Measurements from ENCODE around the gene EPB41L4B. TPM values are rescaled to one million over a fixed set of nuclear protein-coding genes. Genes with fewer than 3 reads are reported as not detected.

EPB41L4B gene
- total and polyA plus RNA-seq, 2 experiments from 2014 or later, result 11.0 to 32.2 TPM

DNA sequence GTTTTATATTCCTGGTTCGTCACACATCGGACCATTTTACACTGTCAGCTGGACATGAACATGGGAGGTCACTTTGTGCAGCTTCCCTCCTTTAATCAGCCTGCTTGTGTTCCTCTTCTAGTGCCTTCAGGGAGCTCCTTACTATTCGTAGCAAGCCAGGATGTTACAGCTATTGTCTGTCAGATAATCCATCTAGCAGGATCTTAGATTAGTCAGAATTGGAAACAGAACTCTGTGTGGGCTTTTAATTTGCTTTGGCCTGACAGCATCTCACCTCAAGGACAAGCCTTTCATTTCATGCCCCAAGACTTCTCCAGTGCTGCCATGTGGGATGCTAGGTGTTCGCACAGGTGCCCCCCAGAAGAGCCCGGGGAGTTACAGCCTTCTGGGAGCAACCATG, 30.2 kb upstream of the EPB41L4B start:
- Histone ChIP-seq H3F3A (replicated peaks; ENCODE audit: low read depth) (no peaks in the 10 kb centered on the region), H3K4me3 (no peak overlapping the region), H3K79me2 (replicated peaks; ENCODE audit: insufficient read depth) (no peaks in the 10 kb centered on the region), H3K27me3 (ENCODE audit: insufficient read depth) (no peaks in the 10 kb centered on the region), H4K20me1 (replicated peaks; ENCODE audit: insufficient read depth) (no peaks in the 10 kb centered on the region), H3K4me2 (no peak overlapping the region), H3K9me2 (ENCODE audit: insufficient read depth) (no peaks in the 10 kb centered on the region), H3K36me3 (ENCODE audit: insufficient read depth) (no peaks in the 10 kb centered on the region), H3K27ac (ENCODE audit: low read depth) (no peak overlapping the region), H2AFZ (no peak overlapping the region), H3K4me1 (ENCODE audit: insufficient read depth) (no peaks in the 10 kb centered on the region)
- Mint-ChIP-seq H3K27me3 (ENCODE audit: insufficient read depth, low read depth, poor library complexity) (no peaks in the 10 kb centered on the region), H3K36me3 (ENCODE audit: low read depth) (no peaks in the 10 kb centered on the region), H3K4me1 (no peaks in the 10 kb centered on the region; the same call in 2 of the 3 replicates), H3K4me3 (no peak overlapping the region), H3K9me3 (no peaks in the 10 kb centered on the region; the same call in 2 of the 3 replicates), H3K27ac (no peak overlapping the region)
- ATAC-seq (no peak), DNase-seq (ENCODE audit: low spot score) (no peak)
- TF ChIP-seq, protein P1, sequence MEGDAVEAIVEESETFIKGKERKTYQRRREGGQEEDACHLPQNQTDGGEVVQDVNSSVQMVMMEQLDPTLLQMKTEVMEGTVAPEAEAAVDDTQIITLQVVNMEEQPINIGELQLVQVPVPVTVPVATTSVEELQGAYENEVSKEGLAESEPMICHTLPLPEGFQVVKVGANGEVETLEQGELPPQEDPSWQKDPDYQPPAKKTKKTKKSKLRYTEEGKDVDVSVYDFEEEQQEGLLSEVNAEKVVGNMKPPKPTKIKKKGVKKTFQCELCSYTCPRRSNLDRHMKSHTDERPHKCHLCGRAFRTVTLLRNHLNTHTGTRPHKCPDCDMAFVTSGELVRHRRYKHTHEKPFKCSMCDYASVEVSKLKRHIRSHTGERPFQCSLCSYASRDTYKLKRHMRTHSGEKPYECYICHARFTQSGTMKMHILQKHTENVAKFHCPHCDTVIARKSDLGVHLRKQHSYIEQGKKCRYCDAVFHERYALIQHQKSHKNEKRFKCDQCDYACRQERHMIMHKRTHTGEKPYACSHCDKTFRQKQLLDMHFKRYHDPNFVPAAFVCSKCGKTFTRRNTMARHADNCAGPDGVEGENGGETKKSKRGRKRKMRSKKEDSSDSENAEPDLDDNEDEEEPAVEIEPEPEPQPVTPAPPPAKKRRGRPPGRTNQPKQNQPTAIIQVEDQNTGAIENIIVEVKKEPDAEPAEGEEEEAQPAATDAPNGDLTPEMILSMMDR (conservative IDR thresholded peaks at IDR 0.05; ENCODE audit: low read depth in 2 of 2), result no peak
- TF ChIP-seq, protein P2, sequence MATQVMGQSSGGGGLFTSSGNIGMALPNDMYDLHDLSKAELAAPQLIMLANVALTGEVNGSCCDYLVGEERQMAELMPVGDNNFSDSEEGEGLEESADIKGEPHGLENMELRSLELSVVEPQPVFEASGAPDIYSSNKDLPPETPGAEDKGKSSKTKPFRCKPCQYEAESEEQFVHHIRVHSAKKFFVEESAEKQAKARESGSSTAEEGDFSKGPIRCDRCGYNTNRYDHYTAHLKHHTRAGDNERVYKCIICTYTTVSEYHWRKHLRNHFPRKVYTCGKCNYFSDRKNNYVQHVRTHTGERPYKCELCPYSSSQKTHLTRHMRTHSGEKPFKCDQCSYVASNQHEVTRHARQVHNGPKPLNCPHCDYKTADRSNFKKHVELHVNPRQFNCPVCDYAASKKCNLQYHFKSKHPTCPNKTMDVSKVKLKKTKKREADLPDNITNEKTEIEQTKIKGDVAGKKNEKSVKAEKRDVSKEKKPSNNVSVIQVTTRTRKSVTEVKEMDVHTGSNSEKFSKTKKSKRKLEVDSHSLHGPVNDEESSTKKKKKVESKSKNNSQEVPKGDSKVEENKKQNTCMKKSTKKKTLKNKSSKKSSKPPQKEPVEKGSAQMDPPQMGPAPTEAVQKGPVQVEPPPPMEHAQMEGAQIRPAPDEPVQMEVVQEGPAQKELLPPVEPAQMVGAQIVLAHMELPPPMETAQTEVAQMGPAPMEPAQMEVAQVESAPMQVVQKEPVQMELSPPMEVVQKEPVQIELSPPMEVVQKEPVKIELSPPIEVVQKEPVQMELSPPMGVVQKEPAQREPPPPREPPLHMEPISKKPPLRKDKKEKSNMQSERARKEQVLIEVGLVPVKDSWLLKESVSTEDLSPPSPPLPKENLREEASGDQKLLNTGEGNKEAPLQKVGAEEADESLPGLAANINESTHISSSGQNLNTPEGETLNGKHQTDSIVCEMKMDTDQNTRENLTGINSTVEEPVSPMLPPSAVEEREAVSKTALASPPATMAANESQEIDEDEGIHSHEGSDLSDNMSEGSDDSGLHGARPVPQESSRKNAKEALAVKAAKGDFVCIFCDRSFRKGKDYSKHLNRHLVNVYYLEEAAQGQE (IDR thresholded peaks at IDR 0.05; ENCODE audit: unreplicated experiment), result no peak
- TF ChIP-seq CREB1 (CRISPR knock-in tag; IDR thresholded peaks at IDR 0.05; ENCODE audit: low read depth), result no peak
- TF ChIP-seq, protein P3, sequence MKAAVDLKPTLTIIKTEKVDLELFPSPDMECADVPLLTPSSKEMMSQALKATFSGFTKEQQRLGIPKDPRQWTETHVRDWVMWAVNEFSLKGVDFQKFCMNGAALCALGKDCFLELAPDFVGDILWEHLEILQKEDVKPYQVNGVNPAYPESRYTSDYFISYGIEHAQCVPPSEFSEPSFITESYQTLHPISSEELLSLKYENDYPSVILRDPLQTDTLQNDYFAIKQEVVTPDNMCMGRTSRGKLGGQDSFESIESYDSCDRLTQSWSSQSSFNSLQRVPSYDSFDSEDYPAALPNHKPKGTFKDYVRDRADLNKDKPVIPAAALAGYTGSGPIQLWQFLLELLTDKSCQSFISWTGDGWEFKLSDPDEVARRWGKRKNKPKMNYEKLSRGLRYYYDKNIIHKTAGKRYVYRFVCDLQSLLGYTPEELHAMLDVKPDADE (IDR thresholded peaks at IDR 0.05), result no peak
- TF ChIP-seq ZNF114 (CRISPR knock-in tag; IDR thresholded peaks at IDR 0.05), result no peak
- TF ChIP-seq, protein P4, sequence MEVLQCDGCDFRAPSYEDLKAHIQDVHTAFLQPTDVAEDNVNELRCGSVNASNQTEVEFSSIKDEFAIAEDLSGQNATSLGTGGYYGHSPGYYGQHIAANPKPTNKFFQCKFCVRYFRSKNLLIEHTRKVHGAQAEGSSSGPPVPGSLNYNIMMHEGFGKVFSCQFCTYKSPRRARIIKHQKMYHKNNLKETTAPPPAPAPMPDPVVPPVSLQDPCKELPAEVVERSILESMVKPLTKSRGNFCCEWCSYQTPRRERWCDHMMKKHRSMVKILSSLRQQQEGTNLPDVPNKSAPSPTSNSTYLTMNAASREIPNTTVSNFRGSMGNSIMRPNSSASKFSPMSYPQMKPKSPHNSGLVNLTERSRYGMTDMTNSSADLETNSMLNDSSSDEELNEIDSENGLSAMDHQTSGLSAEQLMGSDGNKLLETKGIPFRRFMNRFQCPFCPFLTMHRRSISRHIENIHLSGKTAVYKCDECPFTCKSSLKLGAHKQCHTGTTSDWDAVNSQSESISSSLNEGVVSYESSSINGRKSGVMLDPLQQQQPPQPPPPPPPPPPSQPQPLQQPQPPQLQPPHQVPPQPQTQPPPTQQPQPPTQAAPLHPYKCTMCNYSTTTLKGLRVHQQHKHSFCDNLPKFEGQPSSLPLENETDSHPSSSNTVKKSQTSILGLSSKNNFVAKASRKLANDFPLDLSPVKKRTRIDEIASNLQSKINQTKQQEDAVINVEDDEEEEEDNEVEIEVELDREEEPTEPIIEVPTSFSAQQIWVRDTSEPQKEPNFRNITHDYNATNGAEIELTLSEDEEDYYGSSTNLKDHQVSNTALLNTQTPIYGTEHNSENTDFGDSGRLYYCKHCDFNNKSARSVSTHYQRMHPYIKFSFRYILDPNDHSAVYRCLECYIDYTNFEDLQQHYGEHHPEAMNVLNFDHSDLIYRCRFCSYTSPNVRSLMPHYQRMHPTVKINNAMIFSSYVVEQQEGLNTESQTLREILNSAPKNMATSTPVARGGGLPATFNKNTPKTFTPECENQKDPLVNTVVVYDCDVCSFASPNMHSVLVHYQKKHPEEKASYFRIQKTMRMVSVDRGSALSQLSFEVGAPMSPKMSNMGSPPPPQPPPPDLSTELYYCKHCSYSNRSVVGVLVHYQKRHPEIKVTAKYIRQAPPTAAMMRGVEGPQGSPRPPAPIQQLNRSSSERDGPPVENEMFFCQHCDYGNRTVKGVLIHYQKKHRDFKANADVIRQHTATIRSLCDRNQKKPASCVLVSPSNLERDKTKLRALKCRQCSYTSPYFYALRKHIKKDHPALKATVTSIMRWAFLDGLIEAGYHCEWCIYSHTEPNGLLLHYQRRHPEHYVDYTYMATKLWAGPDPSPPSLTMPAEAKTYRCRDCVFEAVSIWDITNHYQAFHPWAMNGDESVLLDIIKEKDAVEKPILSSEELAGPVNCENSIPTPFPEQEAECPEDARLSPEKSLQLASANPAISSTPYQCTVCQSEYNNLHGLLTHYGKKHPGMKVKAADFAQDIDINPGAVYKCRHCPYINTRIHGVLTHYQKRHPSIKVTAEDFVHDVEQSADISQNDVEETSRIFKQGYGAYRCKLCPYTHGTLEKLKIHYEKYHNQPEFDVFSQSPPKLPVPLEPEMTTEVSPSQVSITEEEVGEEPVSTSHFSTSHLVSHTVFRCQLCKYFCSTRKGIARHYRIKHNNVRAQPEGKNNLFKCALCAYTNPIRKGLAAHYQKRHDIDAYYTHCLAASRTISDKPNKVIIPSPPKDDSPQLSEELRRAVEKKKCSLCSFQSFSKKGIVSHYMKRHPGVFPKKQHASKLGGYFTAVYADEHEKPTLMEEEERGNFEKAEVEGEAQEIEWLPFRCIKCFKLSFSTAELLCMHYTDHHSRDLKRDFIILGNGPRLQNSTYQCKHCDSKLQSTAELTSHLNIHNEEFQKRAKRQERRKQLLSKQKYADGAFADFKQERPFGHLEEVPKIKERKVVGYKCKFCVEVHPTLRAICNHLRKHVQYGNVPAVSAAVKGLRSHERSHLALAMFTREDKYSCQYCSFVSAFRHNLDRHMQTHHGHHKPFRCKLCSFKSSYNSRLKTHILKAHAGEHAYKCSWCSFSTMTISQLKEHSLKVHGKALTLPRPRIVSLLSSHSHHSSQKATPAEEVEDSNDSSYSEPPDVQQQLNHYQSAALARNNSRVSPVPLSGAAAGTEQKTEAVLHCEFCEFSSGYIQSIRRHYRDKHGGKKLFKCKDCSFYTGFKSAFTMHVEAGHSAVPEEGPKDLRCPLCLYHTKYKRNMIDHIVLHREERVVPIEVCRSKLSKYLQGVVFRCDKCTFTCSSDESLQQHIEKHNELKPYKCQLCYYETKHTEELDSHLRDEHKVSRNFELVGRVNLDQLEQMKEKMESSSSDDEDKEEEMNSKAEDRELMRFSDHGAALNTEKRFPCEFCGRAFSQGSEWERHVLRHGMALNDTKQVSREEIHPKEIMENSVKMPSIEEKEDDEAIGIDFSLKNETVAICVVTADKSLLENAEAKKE (CRISPR knock-in tag; IDR thresholded peaks at IDR 0.05), result no peak
- no peak for TF ChIP-seq ZNF331 (CRISPR knock-in tag; IDR thresholded peaks at IDR 0.05; ENCODE audit: low read depth)
- no peak for TF ChIP-seq POLR2AphosphoS5 (IDR thresholded peaks at IDR 0.05; ENCODE audit: low read depth)
- TF ChIP-seq EZH2 (IDR thresholded peaks at IDR 0.05; ENCODE audit: low read depth, unreplicated experiment), result no peak
